Activated CD4-positive, CD25-positive, alpha-beta regulatory T cell treated with anti-CD3 and anti-CD28 coated beads, Interleukin-2, amount 50 U/mL, for 24 hours (primary cell): ENCODE measurements around the gene CDH19.

Experiments
- ATAC-seq, 2 donors: fragments of 150-1000 bp; cut with Tn5 transposase; one replicate each; pipeline ENCODE4 v1.10.0; 2021; ENCODE audit warnings: mild to moderate bottlenecking in 1 of 2, moderate library complexity in 1 of 2

Gene CDH19, protein sequence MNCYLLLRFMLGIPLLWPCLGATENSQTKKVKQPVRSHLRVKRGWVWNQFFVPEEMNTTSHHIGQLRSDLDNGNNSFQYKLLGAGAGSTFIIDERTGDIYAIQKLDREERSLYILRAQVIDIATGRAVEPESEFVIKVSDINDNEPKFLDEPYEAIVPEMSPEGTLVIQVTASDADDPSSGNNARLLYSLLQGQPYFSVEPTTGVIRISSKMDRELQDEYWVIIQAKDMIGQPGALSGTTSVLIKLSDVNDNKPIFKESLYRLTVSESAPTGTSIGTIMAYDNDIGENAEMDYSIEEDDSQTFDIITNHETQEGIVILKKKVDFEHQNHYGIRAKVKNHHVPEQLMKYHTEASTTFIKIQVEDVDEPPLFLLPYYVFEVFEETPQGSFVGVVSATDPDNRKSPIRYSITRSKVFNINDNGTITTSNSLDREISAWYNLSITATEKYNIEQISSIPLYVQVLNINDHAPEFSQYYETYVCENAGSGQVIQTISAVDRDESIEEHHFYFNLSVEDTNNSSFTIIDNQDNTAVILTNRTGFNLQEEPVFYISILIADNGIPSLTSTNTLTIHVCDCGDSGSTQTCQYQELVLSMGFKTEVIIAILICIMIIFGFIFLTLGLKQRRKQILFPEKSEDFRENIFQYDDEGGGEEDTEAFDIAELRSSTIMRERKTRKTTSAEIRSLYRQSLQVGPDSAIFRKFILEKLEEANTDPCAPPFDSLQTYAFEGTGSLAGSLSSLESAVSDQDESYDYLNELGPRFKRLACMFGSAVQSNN

DNA sequence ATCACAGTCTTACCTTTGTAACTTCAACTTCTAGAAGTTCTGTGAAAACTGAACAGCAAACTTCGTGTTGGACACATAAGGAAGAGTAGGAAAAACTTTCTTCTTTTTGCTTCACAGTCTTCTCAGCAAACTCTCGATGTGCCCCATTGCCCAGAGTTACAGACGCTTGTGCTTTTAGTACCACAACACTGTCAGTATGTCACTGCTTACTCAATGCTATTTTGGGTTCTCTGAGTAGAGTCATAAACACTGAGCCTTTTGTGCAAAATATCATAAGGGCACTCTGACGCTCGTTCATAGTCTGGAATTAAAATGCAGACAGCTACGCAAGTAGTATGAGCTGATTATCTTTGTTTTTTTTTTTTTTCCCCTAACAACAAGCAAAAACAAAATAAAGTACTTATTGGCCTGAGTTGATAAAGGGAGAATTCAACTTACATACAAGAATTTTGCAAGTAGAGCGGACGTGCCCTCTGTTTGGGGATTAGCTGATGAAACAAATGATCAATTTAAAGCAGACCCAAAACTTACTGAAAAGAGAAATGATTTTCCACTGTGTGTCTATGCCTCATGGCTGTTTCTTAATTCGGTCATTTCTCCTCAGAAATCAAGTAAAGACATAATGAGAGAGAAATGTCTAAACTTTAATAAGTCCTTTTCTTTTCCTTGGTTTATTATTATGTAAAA lies at the start of gene CDH19:
TSS of gene CDH19 (minus strand) at position 150 of the 687 bp plus-strand sequence. CDS start 31,886 bp downstream, outside the sequence.
- no peak for ATAC-seq

DNA sequence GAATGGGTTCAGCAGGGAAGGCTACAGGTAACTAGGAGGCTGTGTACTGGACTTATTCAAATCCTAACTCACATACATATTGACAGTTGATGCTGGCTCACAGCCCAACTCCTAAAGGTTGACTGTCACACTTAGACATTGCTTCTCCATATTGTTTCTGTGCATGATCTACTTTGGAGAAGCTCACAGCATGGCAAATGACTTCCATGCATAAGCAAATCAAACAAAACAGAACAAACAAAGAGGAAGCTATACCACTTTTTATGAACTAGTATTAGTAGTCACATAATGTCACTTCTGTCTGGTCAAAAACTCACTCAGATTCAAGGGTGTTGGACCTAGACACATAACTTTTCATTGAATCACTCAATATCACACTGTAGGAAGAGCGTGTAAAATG lies 43.8 kb upstream of the CDH19 start:
- no peak for ATAC-seq

DNA sequence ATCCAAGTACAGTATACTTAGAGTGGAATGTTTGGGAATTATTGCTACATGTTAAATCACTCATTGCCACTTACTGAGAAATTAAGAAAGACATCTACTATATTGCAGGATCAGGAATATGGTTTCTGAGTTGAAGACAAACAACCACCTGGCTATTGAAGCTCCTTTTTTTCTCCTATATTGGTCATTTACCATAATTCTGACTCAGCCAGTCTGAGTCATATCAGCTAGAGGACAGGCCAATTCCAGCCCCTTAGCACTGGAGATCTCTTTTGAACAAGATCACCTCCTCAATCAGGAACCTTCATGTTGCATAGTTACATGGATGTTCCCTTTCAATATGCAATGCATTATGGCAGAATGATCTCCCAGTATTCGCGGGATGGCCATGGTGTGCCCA lies 42.7 kb upstream of the CDH19 start:
- ATAC-seq = no peak

DNA sequence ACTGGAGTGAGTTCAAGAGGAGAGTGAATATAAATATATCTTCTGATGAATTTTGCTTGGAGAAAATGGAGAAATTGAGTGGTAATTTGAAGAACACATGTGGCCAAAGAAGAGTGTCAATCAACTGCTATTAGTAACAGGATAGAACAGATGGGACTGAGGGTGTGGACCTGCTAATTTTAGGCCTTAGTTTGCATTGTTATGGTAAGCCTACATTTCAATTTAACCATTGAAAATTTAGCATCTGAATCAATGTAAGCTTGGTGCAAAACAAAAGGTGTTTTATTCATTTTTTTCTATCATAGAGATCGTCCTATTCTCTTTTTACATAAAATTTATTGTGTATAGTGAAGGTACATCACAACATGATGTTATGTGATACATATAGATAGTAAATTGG lies 42.1 kb upstream of the CDH19 start:
- ATAC-seq = no peak

DNA sequence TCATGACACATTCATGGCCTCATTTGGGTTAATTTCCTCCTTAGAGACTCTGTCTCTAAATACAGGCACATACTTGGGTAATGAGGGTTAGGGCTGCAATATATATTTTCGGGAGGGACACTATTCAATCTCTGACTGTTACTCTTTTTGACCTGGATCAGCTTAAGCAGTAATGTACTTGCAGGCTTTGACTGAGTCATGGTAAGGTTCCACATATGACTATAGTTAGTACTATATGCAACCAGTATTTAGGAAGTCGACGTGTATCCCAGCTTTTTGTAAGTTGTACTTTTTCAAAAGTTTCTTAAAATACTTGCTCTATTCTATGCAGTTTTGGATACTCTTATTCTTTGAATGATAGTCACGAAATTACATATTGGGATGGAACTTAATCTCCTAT lies 37.2 kb upstream of the CDH19 start:
- ATAC-seq = no peak

DNA sequence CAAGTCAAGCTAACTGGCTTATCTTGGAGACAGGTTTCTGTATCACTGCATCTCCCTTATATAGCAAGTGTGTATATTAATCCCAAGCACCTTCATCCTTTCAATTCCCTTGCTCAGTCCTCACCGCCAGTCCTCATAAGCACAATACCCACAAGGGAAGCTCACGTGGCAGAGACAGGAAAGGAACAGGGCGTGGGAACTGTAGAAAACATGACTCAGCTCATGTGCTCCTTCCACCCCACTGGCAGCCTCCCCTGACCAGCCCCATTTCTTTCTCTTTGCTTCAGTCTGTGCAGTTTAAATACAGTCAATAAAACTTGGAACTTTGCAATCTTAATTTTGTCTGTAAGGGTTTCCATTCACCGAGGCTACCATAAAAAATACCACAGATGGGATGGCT lies 36.5 kb upstream of the CDH19 start:
- ATAC-seq = no peak

DNA sequence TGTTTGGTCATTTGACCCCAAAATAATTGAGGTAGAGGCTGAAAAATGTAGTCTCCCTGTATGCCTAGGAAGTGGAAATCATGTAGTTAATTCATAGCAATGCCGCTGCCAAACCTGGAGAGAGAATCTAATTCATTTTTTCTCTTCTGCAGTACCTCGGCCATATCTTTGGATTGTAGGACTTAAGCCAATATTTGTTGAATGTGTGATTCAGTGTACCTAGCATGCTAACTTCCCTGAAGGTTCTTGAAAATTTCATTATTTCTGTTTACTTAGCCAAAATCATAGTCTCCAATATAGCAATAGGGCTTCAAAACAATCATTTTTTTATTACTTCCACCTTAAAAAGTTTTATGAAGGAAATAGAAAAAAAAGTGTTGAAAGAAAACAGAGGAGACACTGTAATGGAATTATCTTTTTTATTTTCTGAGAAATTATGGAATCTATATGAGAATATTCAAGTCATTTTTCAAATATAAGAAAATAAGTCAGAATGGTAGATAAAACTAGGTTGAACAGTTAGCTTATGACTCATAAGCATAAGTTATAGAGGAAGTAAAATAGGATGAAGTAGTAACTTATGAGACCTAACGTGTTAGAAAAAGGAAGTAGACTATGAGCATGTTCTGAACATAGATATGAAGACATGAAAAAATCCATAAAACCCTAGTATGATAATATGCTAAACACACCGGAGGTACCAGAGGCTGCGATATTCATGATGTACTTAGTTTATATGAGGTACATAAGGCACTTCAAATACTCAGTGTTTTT lies 35.2 kb upstream of the CDH19 start:
- ATAC-seq = no peak

DNA sequence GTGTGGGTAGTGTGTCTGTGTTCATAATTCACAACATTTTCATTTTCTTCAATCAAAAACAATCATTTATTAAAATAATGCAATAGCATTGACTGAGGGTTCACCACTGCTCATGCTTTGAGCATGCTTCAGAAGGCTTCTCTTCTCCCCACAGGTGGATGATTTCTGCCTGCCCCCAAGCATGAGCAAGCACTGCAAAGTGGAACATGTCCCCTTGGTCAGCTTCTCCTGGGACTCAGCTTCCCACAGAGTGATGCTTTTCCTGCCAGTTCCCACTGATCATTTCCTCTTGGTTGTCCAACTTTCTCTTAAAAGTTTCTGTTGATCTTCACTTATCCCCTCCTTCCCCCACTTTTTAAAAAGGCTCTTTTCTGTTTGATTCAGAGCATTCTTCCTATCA lies 31.5 kb upstream of the CDH19 start:
- ATAC-seq = no peak

DNA sequence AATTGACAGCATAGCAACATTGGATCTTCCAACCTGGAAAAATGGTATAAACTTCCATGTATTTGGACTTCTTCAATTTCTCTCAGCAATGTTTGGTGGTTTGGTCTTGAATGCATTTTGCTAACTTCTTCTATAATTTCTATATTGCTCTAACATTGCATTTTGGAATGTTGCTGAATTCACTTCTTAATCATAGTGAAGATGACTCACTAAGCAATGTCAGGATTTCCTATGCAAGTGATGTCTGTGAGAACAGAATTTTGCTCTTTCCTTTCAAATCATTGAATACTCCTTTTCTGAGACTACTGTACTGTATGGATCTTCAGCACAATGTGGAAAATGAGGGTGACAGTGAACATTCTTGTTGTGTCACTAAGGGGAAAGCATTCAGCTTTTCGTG lies 28.9 kb upstream of the CDH19 start:
- ATAC-seq = no peak

DNA sequence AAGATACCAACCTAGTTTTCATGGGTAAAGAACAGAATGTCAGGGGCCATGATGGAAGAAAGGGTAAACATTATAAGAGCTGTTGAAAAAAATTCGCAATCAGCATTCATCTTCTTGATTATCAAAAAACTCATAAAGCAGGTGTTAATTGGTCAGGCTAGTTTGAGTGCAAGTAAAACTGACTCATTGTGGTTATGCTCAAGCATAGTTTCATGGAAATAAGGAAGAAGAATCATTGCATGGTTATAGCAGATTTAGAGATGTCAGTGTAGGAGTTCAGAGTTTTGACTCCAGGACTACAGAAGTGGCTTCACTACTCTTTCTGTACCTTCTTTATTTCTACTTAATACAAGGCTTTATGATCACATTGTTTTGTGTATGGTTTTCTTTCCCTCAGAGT lies 26.9 kb upstream of the CDH19 start:
- no peak for ATAC-seq

DNA sequence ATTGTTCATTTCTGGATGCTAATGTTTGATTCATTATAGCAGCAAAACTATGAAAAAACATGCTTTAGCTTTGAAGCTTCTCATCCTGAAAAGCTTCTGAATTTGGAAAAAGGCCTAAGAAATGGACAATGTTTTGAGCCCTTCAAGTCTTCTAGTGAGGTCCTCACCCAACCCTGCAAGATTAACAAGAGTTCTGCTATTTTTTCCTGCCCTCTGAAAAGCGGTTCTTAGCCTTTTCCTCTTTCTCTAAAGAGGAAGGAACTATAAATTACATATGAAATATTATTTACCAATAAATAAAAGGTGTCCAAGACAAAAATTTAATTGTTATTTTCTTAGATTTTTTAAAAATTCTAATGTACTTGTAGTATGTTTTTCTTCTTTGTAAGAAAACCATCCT lies 19.9 kb upstream of the CDH19 start:
- no peak for ATAC-seq

DNA sequence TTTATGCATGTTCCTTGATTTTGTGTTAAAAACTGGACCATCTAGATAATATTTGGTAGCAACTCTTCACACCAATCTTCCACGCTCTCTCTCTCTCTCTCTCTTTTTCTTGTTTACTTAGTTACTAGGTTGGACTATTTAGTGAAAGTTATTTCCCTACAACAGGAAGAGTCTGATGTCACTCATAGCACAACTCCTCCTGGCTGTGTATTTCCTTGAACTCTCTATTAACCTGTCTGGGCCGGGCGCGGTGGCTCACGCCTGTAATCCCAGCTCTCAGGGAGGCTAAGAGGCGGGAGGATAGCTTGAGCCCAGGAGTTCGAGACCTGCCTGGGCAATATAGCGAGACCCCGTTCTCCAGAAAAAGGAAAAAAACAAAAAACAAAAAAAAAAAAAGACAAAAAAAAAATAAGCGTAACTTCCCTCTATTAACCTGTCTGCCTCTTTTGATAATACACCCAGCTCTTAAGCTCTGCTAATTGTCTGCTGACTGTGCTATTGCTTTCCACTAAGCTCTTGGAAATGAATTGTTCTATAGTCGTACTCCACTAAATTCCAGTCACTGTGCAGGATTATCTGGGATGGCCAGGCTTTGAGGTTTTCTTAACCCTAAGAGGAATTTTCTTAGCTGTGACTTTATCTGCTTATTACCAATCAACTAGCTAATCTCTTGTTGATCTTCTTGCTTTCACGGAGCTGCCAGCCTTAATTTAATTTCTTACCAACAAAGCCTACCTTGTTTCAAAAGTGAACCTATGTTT lies 18.1 kb upstream of the CDH19 start:
- ATAC-seq = no peak

DNA sequence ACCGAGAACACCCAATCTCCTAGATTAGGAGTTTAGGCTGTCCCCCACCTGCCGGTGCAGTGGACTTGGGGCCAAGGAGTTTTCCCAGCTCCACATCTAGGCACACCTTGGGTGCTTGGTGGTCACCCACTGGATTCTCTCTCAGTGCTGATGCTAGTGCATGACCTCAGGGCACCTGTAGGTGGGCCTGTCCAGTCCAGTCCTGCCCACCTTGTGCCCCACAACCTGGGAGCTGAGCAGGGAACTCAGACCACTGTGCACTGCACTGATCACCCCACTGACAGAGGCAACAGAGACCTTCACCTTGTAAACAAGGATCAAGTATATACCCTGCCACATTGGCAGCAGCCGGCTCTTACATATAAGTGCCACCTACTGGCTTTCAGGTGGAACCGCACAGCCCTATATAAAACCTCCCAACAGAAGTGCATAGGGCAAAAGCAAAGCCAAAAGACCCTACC lies 12.7 kb upstream of the CDH19 start:
- no peak for ATAC-seq

DNA sequence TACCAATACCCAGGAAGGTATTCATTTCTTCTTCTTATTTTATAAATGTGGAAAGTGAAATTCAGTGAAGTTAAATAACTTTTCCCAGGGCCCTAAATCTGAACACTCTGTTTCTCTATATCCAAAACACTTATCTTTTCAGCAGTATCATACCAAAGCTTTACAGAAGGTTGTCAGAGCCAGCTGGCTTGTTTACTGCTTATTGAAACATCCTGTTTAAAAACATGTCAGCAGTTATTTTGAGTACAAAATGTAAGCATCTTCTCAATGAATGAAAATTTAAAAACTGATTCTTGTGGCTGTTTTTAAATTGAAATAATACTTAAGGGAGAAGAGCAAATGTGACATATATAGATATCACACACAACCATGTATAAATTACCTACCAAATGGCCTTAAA lies 11.3 kb upstream of the CDH19 start:
- ATAC-seq = no peak

DNA sequence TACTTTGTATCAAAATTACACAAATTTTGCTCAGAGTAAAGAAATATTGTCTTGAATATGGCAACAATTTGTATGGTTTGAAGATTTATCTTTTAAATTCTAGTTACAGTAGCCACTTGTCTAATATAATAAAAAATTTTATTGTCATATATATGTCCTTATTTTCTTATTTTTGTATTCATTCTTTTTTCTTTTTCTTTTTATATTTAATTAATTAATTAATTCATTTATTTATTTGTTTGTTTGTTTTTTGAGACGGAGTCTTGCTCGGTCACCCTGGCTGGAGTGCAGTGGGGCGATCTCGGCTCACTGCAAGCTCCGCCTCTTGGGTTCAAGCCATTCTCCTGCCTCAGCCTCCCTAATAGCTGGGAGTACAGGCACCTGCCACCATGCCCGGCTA lies 3.7 kb upstream of the CDH19 start:
- no peak for ATAC-seq

DNA sequence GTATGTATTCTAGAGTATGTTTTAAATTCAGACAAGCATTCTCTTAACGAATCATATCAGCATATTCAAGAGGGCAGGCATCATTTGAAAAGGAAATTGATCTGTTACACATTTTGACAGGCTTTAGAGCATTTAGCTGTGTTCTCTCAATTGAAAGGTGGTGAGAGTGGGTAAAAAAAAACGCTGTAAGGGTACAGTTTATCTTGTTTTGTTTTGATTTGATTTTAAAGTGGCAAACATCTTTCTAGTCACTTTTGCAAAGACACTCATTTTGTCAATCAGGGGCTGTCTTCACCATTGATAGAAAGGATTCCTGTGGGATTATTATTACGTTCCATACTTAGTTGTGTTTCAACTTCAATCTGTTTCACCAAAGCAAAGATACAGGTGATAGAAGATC lies 2.2 kb downstream of the CDH19 start:
- no peak for ATAC-seq

DNA sequence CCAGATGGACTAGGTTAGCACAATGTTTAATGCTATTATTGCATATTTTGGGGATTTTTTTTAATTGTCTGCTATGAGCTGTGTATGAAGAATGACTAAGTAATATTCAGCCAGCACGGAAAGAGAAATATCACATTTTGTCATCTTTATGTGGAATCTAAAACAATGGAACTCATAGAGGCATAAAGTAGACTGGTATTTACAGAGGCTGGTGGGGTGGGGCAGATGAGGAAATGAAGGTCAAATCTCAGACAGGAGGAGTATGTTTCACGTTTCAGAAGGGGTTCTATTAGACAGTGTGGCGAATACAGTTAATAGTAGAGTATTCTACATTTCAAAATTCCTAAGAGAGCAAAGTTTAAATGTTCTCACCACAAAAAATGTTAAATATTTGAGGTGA lies 4.7 kb downstream of the CDH19 start:
- ATAC-seq = no peak

DNA sequence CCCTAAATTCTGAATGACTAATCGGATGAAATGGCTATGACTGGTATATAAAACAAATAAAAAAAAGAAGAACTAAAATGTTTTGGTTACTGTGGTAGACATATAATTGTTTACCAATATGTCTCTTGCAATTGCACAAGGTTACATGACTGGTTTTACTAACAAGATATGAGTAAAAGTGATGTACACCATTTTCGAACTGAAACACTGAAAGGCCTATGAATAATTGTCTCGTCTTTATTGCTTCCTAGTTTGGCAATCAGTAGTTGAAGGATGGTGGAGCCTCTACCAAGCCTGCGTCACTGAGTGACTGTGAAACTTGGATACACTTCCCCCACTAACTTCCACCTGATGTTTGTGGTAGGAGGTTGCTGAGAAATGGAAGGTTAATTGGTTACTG lies 16.5 kb downstream of the CDH19 start:
- no peak for ATAC-seq

DNA sequence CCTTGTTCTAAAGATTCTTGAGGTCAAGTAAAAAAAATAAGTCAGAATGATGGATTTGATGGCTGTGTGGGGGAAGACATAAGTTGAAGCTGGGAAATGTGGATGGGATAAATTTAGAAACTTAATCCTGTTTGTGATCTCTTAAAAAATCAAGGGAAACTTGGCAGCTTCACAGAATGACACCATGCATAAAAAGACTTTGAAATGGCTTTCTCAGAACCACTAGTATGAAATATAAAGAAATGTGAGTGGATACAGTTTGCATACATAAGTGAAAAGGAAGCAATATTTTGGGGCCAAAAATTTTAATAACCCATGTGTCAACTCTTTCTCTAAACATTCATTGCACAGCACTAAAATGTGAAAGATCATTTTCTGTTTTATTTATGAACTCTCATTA lies 21.7 kb downstream of the CDH19 start:
- ATAC-seq = no peak

DNA sequence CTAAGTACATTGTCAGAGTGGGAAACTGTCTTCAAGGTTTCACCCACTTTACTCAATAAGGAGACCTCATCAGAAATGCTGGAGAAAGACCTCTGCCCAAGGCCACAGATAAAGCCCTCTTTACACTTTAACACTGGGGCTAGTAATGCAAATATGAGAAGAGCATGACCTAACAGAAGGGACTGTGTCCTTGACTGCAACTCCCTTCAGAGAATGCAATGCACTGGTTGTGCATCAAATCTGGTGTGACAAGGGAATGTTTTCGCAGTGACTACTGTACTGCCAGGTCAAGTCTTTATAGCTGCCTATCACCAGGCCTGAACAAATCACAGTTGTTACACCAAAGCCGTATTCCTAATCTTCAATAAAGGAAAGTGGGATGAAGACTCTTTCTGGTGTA lies 28.6 kb downstream of the CDH19 start:
- no peak for ATAC-seq

DNA sequence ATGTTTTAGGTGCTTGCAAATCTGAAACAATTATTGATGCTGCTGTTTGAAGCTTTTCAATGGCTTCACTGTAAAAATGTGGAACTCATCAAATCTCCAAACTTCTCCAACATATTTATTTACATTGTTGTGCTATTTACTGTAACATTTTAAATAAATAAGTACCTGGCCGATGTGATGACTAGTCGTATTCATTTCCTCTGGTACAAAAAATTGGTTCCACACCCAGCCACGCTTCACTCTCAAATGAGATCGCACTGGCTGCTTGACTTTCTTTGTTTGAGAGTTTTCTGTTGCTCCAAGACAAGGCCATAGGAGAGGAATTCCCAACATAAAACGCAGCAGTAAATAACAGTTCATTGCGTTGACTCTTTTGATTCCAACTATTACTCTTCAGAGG lies 32.0 kb downstream of the CDH19 start:
- no peak for ATAC-seq

DNA sequence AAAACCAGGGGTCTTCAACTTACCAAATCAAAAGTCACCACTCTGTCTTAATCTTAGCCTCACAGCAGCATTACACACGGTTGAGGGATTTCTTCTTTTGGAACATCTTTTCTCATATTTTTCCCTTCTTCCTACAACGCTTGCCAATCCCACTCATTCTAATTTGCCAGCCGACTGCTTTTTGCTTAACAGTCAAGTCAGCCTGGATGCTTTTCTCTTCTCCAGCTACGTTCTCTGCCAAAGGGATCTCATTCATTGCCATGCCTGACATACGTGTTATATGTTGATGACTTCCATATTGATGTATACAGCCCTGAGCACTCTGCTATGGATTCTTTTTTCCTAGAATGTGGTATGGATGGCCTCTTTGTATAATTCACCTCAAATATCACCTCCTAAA lies 37.3 kb downstream of the CDH19 start:
- no peak for ATAC-seq
